BJ (cell line): ENCODE results near the gene USP53. TPM values are rescaled to one million over a fixed set of nuclear protein-coding genes. Genes with fewer than 3 reads are reported as not detected.

Experiments used
- CTCF ChIA-PET: fragments of 350-600 bp; formaldehyde crosslinking; extraction: SDS; loops from one replicate; lab custom pipeline; 2021; ENCODE audit warnings: antibody characterized with exemption, inconsistent platforms; lab: Yijun Ruan, JAX
- POLR2A ChIA-PET: fragments of 300-600 bp; sonication (Branson Sonifier 250); formaldehyde crosslinking; extraction: SDS; loops from one replicate; lab custom pipeline; 2021; ENCODE audit warnings: antibody characterized with exemption; lab: Charles Lee
- DNase-seq: peaks from one replicate; pipeline ENCODE4 v3.0.0-alpha.2; 2011; ENCODE audit warnings: low read depth
- H3K27me3 ChIP-seq: 2 replicates; pipeline ENCODE4 v1.6.0; 2011; ENCODE audit warnings: low read length; ENCODE audit not compliant: control insufficient read depth, insufficient read depth
- H3K36me3 ChIP-seq: 2 replicates; pipeline ENCODE4 v1.5.1; 2011; ENCODE audit warnings: low read length; ENCODE audit not compliant: control insufficient read depth, insufficient read depth
- H3K4me3 ChIP-seq: 2 replicates; pipeline ENCODE4 v1.5.1; 2011; ENCODE audit warnings: low read depth, mild to moderate bottlenecking, control low read depth, low read length
- polyA plus RNA-seq: library from polyadenylated mRNA; depleted of rRNA; stranded (reverse); fragments of >200 nt; gene quantifications from 2 replicates; pipeline ENCODE4 v1.2.3, GENCODE V29; 2011
- TF ChIP-seq, protein P1 (sequence below): IDR thresholded peaks from 2 replicates; pipeline ENCODE4 v1.5.1; 2011; ENCODE audit warnings: low read depth, mild to moderate bottlenecking, control low read depth, inconsistent platforms, low read length, moderate library complexity; ENCODE audit not compliant: insufficient read depth

USP53 gene
- polyA plus RNA-seq, 1 experiment = 70.5 TPM

DNA sequence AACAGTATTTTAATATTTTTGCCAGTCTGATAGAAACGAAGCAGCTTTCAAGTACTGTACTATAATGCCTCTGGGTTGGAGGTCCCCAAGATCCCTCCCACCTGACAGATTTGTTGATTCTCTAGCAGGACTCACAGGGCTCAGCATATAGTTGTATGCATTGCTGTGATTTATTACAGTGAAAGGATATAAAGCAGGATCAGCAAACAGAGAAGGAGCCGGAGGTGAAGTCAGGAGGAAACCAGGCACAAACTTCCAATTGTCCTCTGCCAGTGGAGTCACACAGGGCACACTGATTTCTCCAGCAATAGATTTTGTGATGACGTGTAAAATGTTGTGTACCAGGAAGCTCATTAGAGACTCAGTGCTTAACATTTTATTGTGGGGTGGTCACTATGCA is 19.0 kb downstream of the USP53 start:
- Histone ChIP-seq H3K27me3 (no peaks in the 10 kb centered on the region), H3K36me3 (peaks cover 15% of the 10 kb centered on the region), H3K4me3 (no peak overlapping the region)
- ChIA-PET CTCF (no interaction called here), POLR2A (no interaction called here)
- DNase-seq = no peak
- TF ChIP-seq, protein P1, sequence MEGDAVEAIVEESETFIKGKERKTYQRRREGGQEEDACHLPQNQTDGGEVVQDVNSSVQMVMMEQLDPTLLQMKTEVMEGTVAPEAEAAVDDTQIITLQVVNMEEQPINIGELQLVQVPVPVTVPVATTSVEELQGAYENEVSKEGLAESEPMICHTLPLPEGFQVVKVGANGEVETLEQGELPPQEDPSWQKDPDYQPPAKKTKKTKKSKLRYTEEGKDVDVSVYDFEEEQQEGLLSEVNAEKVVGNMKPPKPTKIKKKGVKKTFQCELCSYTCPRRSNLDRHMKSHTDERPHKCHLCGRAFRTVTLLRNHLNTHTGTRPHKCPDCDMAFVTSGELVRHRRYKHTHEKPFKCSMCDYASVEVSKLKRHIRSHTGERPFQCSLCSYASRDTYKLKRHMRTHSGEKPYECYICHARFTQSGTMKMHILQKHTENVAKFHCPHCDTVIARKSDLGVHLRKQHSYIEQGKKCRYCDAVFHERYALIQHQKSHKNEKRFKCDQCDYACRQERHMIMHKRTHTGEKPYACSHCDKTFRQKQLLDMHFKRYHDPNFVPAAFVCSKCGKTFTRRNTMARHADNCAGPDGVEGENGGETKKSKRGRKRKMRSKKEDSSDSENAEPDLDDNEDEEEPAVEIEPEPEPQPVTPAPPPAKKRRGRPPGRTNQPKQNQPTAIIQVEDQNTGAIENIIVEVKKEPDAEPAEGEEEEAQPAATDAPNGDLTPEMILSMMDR = no peak

DNA sequence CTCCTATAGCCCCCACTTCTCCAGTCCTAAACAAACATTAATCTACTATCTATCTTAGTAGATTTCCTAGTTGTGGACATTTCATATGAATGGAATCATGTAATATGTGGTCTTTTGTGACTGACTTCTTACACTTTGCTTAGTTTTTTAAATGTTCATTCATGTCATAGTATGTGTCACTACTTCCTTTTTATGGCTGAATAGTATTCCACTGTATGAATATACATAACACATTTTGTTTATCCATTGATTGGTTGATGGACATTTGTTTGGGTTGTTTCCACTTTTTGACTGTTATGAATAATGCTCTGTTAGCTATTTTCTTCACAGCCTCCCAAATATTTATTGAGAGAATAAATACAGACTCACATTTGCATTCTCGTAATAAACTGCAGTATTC is 19.8 kb downstream of the USP53 start:
- no peak overlapping the region for H3K4me3 ChIP-seq
- CTCF ChIA-PET = no interaction called here
- H3K27me3 ChIP-seq = no peaks in the 10 kb centered on the region
- DNase-seq = no peak
- POLR2A ChIA-PET = no interaction called here
- H3K36me3 ChIP-seq = peaks cover 14% of the 10 kb centered on the region
- TF ChIP-seq, protein P1 = no peak

DNA sequence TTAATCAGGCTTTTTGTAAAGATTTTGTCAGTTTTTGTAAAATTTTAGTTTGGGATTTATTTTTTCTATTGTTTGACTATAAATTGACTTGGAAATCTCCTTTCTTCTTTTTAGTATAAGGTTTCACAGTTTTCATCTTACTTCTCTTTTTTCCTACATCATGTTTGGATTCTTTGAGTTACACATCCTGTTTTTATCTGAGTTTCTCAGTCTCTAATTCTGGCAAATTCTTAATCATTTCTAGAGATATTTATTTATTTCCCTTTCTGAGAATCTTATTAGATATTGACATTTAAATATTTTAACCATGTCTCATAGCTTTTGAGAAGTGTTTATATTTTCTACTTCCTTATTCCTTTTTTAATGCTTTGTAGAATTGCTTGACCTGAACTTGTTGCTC is 20.7 kb downstream of the USP53 start:
- no peak overlapping the region for H3K4me3 ChIP-seq
- no peaks in the 10 kb centered on the region for H3K27me3 ChIP-seq
- POLR2A ChIA-PET = no interaction called here
- CTCF ChIA-PET = no interaction called here
- DNase-seq = no peak
- peaks cover 14% of the 10 kb centered on the region for H3K36me3 ChIP-seq
- TF ChIP-seq, protein P1 = no peak

DNA sequence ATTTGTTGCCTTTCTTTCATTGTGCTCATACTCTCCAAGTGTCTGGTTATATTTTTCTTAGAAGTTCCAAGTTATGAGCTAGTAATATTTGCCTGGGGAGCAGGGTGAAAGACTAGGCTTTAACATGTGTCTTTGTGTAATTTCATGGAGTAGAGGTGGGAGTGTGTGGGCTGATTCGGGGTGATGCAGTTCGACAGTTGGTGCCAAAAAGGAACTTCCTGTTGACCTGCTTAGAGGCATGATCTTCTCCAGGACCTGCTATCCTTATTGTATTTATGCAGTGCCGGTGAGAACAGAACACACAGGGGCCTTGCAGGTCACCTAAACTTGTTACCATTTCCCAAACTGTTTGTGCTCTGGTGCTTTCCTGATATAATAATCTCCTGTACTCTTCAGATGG is 21.2 kb downstream of the USP53 start:
- ChIA-PET POLR2A (no interaction called here), CTCF (interaction anchor here (0.5 kb wide), 1 partner anchor 17 kb away, joined by 3 read pairs; no protein-coding TSS in a partner anchor)
- TF ChIP-seq, protein P1 = no peak
- H3K27me3 ChIP-seq = no peaks in the 10 kb centered on the region
- no peak for DNase-seq
- peaks cover 14% of the 10 kb centered on the region for H3K36me3 ChIP-seq
- H3K4me3 ChIP-seq = no peak overlapping the region

DNA sequence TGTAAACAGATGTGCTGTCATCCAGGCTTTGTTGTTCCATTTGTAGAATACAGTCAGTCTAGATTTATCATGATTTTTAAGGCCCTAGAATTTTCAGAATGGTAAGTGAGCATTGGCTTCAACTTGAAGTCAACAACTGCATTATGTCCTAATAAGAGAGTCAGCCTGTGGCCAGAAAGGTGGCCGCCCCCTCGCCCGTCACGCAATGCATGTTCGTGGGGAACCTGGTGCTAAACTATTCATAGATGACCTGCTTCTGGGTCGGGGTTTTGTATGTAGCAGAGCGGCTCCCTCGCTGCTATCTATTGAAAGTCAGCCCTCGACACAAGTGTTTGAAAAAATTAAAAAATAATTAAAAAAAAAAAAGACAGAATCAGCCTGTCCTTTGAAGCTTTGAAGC is 24.7 kb downstream of the USP53 start:
- Histone ChIP-seq H3K27me3 (no peaks in the 10 kb centered on the region), H3K4me3 (no peak overlapping the region), H3K36me3 (peaks cover 14% of the 10 kb centered on the region)
- ChIA-PET POLR2A (no interaction called here), CTCF (no interaction called here)
- no peak for DNase-seq
- TF ChIP-seq, protein P1 = no peak
